GM19397 (cell line): ENCODE results near the gene CHRNE.
"Not testable (repeated sequence)": the region's sequence is repeated elsewhere in the genome, so short reads cannot be mapped to it uniquely, and the experiment has no call there.

Experiments used
- ATAC-seq: cut with Tn5 transposase; IDR thresholded peaks from one replicate; pipeline ENCODE4 v1.9.1; 2021; ENCODE audit warnings: mild to moderate bottlenecking, moderate library complexity; ENCODE audit not compliant: unreplicated experiment

Gene CHRNE

GRCh38 chr17:4908301-4908700 is 5.4 kb upstream of the CHRNE start:
- ATAC-seq: no peak

GRCh38 chr17:4906642-4907041 is 3.7 kb upstream of the CHRNE start:
- not testable (repeated sequence) for ATAC-seq

GRCh38 chr17:4902540-4902939 is 358 bp downstream of the CHRNE start:
- ATAC-seq: no peak

GRCh38 chr17:4901648-4902344 is 1.1 kb downstream of the CHRNE start:
- ATAC-seq: no peak

- ATAC-seq: no peak
Observed at GRCh38 chr17:4901108-4901647, 1.7 kb downstream of the CHRNE start.

GRCh38 chr17:4900231-4901107 is 2.4 kb downstream of the CHRNE start:
- no peak for ATAC-seq

- ATAC-seq: no peak
Observed at GRCh38 chr17:4899341-4900230, 3.3 kb downstream of the CHRNE start, which contains the start of gene C17orf107. Gene C17orf107 (plus strand): TSS chr17:4899536. CDS start chr17:4899763, 227 bp downstream.

GRCh38 chr17:4898927-4899326 is 4.0 kb downstream of the CHRNE start:
- no peak for ATAC-seq

- ATAC-seq: no peak
Observed at GRCh38 chr17:4898351-4898750, 4.5 kb downstream of the CHRNE start.

- no peak for ATAC-seq
Observed at GRCh38 chr17:4897785-4898184, 5.1 kb downstream of the CHRNE start.

GRCh38 chr17:4897198-4897687 is 5.7 kb downstream of the CHRNE start:
- ATAC-seq: no peak

- no peak for ATAC-seq
Observed at GRCh38 chr17:4896332-4897197, 6.3 kb downstream of the CHRNE start.

GRCh38 chr17:4895657-4896331 is 7.1 kb downstream of the CHRNE start:
- ATAC-seq: no peak

- no peak for ATAC-seq
Observed at GRCh38 chr17:4895121-4895520, 7.8 kb downstream of the CHRNE start.

- no peak for ATAC-seq
Observed at GRCh38 chr17:4893721-4894560, 9.0 kb downstream of the CHRNE start.

- ATAC-seq: no peak
Observed at GRCh38 chr17:4893272-4893671, 9.6 kb downstream of the CHRNE start.

- no peak for ATAC-seq
Observed at GRCh38 chr17:4892499-4893221, 10.2 kb downstream of the CHRNE start.
